HG03442 (cell line): ENCODE results near the gene FGFBP3.

Source experiments
- ATAC-seq: cut with Tn5 transposase; IDR thresholded peaks from one replicate; pipeline ENCODE4 v1.9.1; 2021; ENCODE audit warnings: mild to moderate bottlenecking, moderate library complexity; ENCODE audit not compliant: unreplicated experiment

FGFBP3 gene

GRCh38 chr10:91856637-91857036 lies 52.6 kb downstream of the FGFBP3 start:
- ATAC-seq = no peak
